ENCODE measurements around the gene AFG3L2.

- TF ChIP-seq, protein P1, sequence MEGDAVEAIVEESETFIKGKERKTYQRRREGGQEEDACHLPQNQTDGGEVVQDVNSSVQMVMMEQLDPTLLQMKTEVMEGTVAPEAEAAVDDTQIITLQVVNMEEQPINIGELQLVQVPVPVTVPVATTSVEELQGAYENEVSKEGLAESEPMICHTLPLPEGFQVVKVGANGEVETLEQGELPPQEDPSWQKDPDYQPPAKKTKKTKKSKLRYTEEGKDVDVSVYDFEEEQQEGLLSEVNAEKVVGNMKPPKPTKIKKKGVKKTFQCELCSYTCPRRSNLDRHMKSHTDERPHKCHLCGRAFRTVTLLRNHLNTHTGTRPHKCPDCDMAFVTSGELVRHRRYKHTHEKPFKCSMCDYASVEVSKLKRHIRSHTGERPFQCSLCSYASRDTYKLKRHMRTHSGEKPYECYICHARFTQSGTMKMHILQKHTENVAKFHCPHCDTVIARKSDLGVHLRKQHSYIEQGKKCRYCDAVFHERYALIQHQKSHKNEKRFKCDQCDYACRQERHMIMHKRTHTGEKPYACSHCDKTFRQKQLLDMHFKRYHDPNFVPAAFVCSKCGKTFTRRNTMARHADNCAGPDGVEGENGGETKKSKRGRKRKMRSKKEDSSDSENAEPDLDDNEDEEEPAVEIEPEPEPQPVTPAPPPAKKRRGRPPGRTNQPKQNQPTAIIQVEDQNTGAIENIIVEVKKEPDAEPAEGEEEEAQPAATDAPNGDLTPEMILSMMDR (IDR thresholded peaks at IDR 0.05), result no peak
- TF ChIP-seq POLR2AphosphoS5 (IDR thresholded peaks at IDR 0.05) (no peak), EP300 (IDR thresholded peaks at IDR 0.05) (no peak), POLR2A (IDR thresholded peaks at IDR 0.05; ENCODE audit: low read depth) (no peak)
These were observed 833 bp downstream of the AFG3L2 start for GRCh38 chr18:12376034-12376753.

Measured in esophagus muscularis mucosa (tissue), 4 donors.